Naive thymus-derived CD4-positive, alpha-beta T cell (primary cell): ENCODE results near the gene ZBTB20. TPM values are rescaled to one million over a fixed set of nuclear protein-coding genes. Genes with fewer than 3 reads are reported as not detected.

ENCODE experiments used
- ATAC-seq: fragments of 150-1000 bp; cut with Tn5 transposase; 2 replicates; pipeline ENCODE4 v1.10.0; 2021; ENCODE audit warnings: mild to moderate bottlenecking, moderate library complexity
- CTCF ChIA-PET: fragments of 350-600 bp; sonication (Branson Sonifier 250); formaldehyde crosslinking; loops from one replicate; lab custom pipeline; 2021; ENCODE audit warnings: antibody characterized with exemption; lab: Charles Lee
- POLR2A ChIA-PET: fragments of 350-600 bp; sonication (Branson Sonifier 250); formaldehyde crosslinking; loops from one replicate; lab custom pipeline; 2021; ENCODE audit warnings: antibody characterized with exemption, inconsistent platforms; lab: Charles Lee
- DNase-seq, 9 donors: peaks; one replicate each; pipeline versions ENCODE4 v3.0.0 to v3.0.0-alpha.2; 2020 to 2022; ENCODE audit warnings: mixed read lengths in 1 of 9
- H3K27ac ChIP-seq: one replicate; pipeline ENCODE4 v1.7.0; 2013; ENCODE audit warnings: mild to moderate bottlenecking, low read depth, low read length, moderate library complexity
- H3K27me3 ChIP-seq, 2 donors: one replicate each; pipeline ENCODE4 v1.7.0; 2013; ENCODE audit warnings: low read length in 2 of 2, mild to moderate bottlenecking in 2 of 2, moderate library complexity in 2 of 2; ENCODE audit not compliant: control insufficient read depth in 2 of 2, insufficient read depth in 2 of 2
- H3K36me3 ChIP-seq, 3 experiments: 1 replicate in 2 of 3; 2 replicates in 1 of 3; pipeline ENCODE4 v1.7.0; 2013; ENCODE audit warnings: low read length in 3 of 3, mild to moderate bottlenecking in 3 of 3, moderate library complexity in 1 of 3; ENCODE audit not compliant: insufficient read depth in 3 of 3, control insufficient read depth in 2 of 3
- H3K4me1 ChIP-seq, 2 donors: one replicate each; pipeline ENCODE4 v1.7.0; 2013; ENCODE audit warnings: low read length in 2 of 2, mild to moderate bottlenecking in 2 of 2, moderate library complexity in 1 of 2; ENCODE audit not compliant: control insufficient read depth in 2 of 2, insufficient read depth in 2 of 2
- H3K4me3 ChIP-seq: 2 replicates; pipeline ENCODE4 v1.7.0; 2013; ENCODE audit warnings: mild to moderate bottlenecking, low read length
- H3K9me3 ChIP-seq, 3 experiments: 1 replicate in 2 of 3; 2 replicates in 1 of 3; pipeline ENCODE4 v1.7.0; 2013; ENCODE audit warnings: low read length in 3 of 3; ENCODE audit not compliant: control insufficient read depth in 2 of 3
- H3K27ac Mint-ChIP-seq, 9 donors: one replicate each; pipeline ENCODE4 v1.8.0; 2020 to 2022; ENCODE audit warnings: mixed read lengths in 9 of 9, mild to moderate bottlenecking in 8 of 9, moderate library complexity in 5 of 9, inconsistent platforms in 2 of 9
- H3K27me3 Mint-ChIP-seq, 5 donors: one replicate each; pipeline ENCODE4 v1.8.0; 2021 to 2022; ENCODE audit warnings: mixed read lengths in 5 of 5, mild to moderate bottlenecking in 1 of 5
- H3K36me3 Mint-ChIP-seq, 5 donors: one replicate each; pipeline ENCODE4 v1.8.0; 2020 to 2022; ENCODE audit warnings: mixed read lengths in 5 of 5, mild to moderate bottlenecking in 3 of 5, inconsistent platforms in 1 of 5
- H3K4me1 Mint-ChIP-seq, 7 donors: one replicate each; pipeline ENCODE4 v1.8.0; 2020 to 2022; ENCODE audit warnings: mixed read lengths in 7 of 7, mild to moderate bottlenecking in 3 of 7, inconsistent platforms in 1 of 7
- H3K4me3 Mint-ChIP-seq, 10 donors: one replicate each; pipeline ENCODE4 v1.8.0; 2020 to 2022; ENCODE audit warnings: mild to moderate bottlenecking in 10 of 10, mixed read lengths in 10 of 10, moderate library complexity in 6 of 10, inconsistent platforms in 2 of 10
- H3K9me3 Mint-ChIP-seq, 11 donors: one replicate each; pipeline ENCODE4 v1.8.0; 2020 to 2022; ENCODE audit warnings: mixed read lengths in 11 of 11, mild to moderate bottlenecking in 4 of 11, inconsistent platforms in 1 of 11, moderate library complexity in 1 of 11
- intact Hi-C, 2 donors: fragments of 100-400 bp; cut with micrococcal nuclease; formaldehyde crosslinking; loops; one replicate each; pipeline ENCODE4 v1.15.1; 2023
- polyA plus RNA-seq, 2 donors: library from polyadenylated mRNA; unstranded; fragments of 300-500 nt; fragmentation: Illumina TruSeq; gene quantifications; one replicate each; pipeline ENCODE4 v1.2.3, GENCODE V29; 2021
- total RNA-seq, 6 experiments: library from RNA in 5 of 6; stranded (reverse) in 5 of 6; gene quantifications; 1 replicate in 5 of 6; 2 replicates in 1 of 6; pipeline ENCODE4 v1.2.3 and lab custom pipeline; 2021 to 2026

Gene ZBTB20
- total and polyA plus RNA-seq, 7 experiments from 2014 or later = 14.9 to 69.5 (median 59.2) TPM

DNA sequence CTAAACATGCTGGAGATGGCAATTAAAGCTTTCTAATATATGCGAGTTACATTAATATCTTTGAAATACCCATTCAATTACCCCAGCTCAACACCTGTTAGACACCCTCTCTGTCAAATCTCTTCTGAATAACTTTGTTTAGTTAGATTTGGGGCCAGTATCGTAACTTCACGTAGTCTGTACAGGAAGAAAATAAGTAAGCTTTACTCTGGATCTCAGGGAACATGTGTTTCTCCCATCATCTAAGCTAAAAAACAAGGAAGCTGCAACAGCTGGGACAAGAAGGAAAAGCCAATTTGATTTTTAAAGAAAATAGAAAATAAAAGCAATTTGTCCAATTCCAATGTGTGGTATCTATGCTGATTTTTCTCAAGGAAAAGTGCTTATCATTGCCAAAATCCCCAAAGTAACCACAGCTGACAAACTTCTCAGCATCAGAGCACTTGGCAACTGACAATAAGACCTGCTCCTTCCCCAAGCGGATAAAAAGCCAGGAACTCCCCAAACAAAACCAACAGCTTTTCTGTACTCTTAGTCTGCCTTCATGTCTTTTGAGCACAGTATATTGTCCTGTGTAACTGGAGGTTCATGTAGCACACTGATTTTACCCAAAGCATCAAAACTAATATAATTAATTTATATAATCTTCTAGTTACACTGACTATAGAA lies 279.1 kb downstream of the ZBTB20 start:
- Histone ChIP-seq H3K27me3 (no peaks in the 10 kb centered on the region), H3K27ac (no peak overlapping the region), H3K9me3 (no peaks in the 10 kb centered on the region), H3K4me3 (no peak overlapping the region), H3K36me3 (no peaks in the 10 kb centered on the region), H3K4me1 (peaks cover 5% of the 10 kb centered on the region in 2 donors)
- Mint-ChIP-seq H3K9me3 (no peaks in the 10 kb centered on the region), H3K27me3 (no peaks in the 10 kb centered on the region), H3K36me3 (peaks cover 0 to 26% (median 17%) of the 10 kb centered on the region in 5 donors), H3K4me3 (no peak overlapping the region), H3K4me1 (peaks cover 10 to 76% (median 67%) of the 10 kb centered on the region in 7 donors), H3K27ac (peak overlapping the region in 1 of 9 donors; percentile 32)
- DNase-seq (no peak), ATAC-seq (no peak)
- ChIA-PET POLR2A (no interaction called here), CTCF (interaction anchor here (0.6 kb wide), 1 partner anchor 197 kb away, joined by 3 read pairs; no protein-coding TSS in a partner anchor)
- intact Hi-C loops = no loop called here

DNA sequence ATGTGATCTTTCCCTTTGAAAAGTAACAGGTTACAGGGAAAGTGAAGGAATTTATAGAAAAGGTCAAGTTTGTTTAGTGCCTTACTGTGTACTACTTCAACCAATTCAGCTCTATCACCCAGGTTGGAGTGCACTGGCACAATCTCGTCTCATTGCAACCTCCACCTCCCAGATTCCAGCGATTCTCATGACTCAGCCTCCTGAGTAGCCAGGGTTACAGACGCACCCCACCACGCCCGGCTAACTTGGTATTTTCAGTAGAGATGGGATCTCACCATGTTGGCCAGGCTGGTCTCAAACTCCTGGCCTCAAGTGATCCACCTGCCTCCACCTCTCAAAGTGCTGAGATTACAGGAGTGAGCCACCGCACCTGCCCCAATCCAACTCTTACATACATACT lies 279.7 kb downstream of the ZBTB20 start:
- ChIA-PET CTCF (interaction anchor here (0.7 kb wide), 1 partner anchor 437 kb away, joined by 3 read pairs; no protein-coding TSS in a partner anchor), POLR2A (no interaction called here)
- Mint-ChIP-seq H3K27ac (no peak overlapping the region), H3K4me1 (peaks cover 10 to 78% (median 72%) of the 10 kb centered on the region in 7 donors), H3K36me3 (peaks cover 0 to 26% (median 16%) of the 10 kb centered on the region in 5 donors), H3K9me3 (no peaks in the 10 kb centered on the region), H3K27me3 (no peaks in the 10 kb centered on the region), H3K4me3 (no peak overlapping the region)
- DNase-seq (no peak), ATAC-seq (no peak)
- H3K4me3 ChIP-seq = no peak overlapping the region
- intact Hi-C loops = no loop called here
- H3K27ac ChIP-seq = no peak overlapping the region
- H3K9me3 ChIP-seq = no peaks in the 10 kb centered on the region
- no peaks in the 10 kb centered on the region for H3K27me3 ChIP-seq
- no peaks in the 10 kb centered on the region for H3K36me3 ChIP-seq
- H3K4me1 ChIP-seq = peaks cover 5% of the 10 kb centered on the region in 2 donors

DNA sequence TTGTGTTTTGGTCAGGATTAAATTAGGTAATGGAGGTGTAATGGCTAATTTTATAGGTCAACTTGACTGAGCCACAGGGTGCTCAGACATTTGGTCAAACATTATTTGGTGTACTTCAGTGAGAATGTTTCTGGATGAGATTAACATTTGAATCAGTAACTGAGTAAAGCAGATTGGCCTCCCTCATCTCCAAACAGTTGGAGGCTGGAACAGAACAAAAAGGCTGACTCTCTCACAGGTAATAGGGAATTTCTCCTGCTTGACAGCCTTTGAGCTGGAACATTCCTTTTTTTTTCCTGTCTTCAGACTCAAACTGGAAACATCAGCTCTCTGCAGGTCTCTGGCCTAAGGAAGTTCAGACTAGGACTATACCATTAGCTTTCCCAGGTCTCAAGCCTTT lies 280.7 kb downstream of the ZBTB20 start:
- DNase-seq (no peak), ATAC-seq (no peak)
- peaks cover 0 to 17% (median 8%) of the 10 kb centered on the region in 5 donors for H3K36me3 Mint-ChIP-seq
- H3K36me3 ChIP-seq = no peaks in the 10 kb centered on the region
- intact Hi-C loops = no loop called here
- H3K4me3 Mint-ChIP-seq = no peak overlapping the region
- H3K27me3 Mint-ChIP-seq = no peaks in the 10 kb centered on the region
- H3K27me3 ChIP-seq = no peaks in the 10 kb centered on the region
- peaks cover 10 to 78% (median 71%) of the 10 kb centered on the region in 7 donors for H3K4me1 Mint-ChIP-seq
- H3K27ac Mint-ChIP-seq = peak overlapping the region in 1 of 9 donors; percentile 46
- CTCF ChIA-PET = interaction anchor here (0.7 kb wide), 1 partner anchor 436 kb away, joined by 3 read pairs; no protein-coding TSS in a partner anchor
- no peaks in the 10 kb centered on the region for H3K9me3 Mint-ChIP-seq
- peaks cover 5% of the 10 kb centered on the region in 2 donors for H3K4me1 ChIP-seq
- H3K27ac ChIP-seq = no peak overlapping the region
- H3K4me3 ChIP-seq = no peak overlapping the region
- H3K9me3 ChIP-seq = no peaks in the 10 kb centered on the region
- POLR2A ChIA-PET = no interaction called here

DNA sequence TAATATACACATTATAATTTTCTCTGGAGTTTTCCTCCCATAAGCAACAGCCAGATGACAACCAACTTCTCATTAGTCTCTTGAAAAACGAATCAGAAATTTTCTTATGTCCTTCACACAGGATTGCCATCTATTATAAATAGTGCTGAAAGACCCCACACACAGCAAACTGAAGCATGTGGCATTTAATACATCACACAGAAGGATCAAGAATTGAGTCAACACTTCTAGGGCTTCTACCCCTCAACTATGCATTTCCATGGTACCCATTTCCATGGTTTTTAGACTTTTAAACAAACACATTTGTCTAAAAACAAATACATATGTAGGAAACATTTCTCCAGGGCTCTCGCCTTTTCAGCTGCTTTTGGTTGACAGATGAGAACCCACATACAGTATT lies 282.1 kb downstream of the ZBTB20 start:
- H3K36me3 Mint-ChIP-seq = peaks cover 0 to 12% (median 0%) of the 10 kb centered on the region in 5 donors
- DNase-seq (no peak), ATAC-seq (no peak)
- peak overlapping the region in 4 of 10 donors; percentile 4 to 68 (median 40) for H3K4me3 Mint-ChIP-seq
- ChIA-PET CTCF (no interaction called here), POLR2A (no interaction called here)
- H3K27me3 ChIP-seq = no peaks in the 10 kb centered on the region
- no peaks in the 10 kb centered on the region for H3K9me3 Mint-ChIP-seq
- H3K27me3 Mint-ChIP-seq = no peaks in the 10 kb centered on the region
- peaks cover 5% of the 10 kb centered on the region in 2 donors for H3K4me1 ChIP-seq
- H3K9me3 ChIP-seq = no peaks in the 10 kb centered on the region
- no peak overlapping the region for H3K27ac ChIP-seq
- H3K36me3 ChIP-seq = no peaks in the 10 kb centered on the region
- intact Hi-C loops = no loop called here
- H3K4me3 ChIP-seq = no peak overlapping the region
- H3K27ac Mint-ChIP-seq = peak overlapping the region in 1 of 9 donors; percentile 15
- peaks cover 16 to 85% (median 64%) of the 10 kb centered on the region in 7 donors for H3K4me1 Mint-ChIP-seq

DNA sequence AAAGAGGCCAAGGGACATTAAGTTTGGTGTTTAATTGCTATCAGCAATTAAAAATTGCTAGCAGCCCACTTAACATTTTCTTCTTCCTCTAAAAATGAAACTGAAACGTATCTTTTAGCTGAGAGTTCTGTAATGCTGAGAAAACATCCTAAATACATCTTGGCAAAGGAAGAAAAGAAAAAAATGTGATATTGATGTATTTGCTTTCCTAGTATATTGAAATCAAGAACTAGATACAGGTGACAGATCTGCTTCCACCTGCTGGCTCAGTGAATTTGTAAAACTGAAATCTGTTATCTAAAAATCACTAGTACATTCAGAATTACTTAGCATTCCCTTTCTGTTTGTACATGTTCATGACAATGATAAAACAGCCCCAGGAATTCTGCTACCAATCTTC lies 283.2 kb downstream of the ZBTB20 start:
- Mint-ChIP-seq H3K4me1 (peaks cover 16 to 95% (median 64%) of the 10 kb centered on the region in 7 donors), H3K36me3 (peaks cover 0 to 19% (median 0%) of the 10 kb centered on the region in 5 donors), H3K4me3 (peak overlapping the region; percentile 30 to 76 (median 66)), H3K27me3 (no peaks in the 10 kb centered on the region), H3K27ac (peak overlapping the region; percentile 11 to 71 (median 52)), H3K9me3 (no peaks in the 10 kb centered on the region)
- H3K27ac ChIP-seq = no peak overlapping the region
- ChIA-PET CTCF (interaction anchor here (0.7 kb wide), 1 partner anchor 271 kb away, joined by 3 read pairs; no protein-coding TSS in a partner anchor), POLR2A (no interaction called here)
- H3K4me1 ChIP-seq = peaks cover 5% of the 10 kb centered on the region in 2 donors
- DNase-seq (peak in 5 of 9 donors; percentile 3 to 13 (median 4)), ATAC-seq (no peak)
- intact Hi-C loops = no loop called here
- no peaks in the 10 kb centered on the region for H3K36me3 ChIP-seq
- peak overlapping the region; percentile 1 for H3K4me3 ChIP-seq
- H3K27me3 ChIP-seq = no peaks in the 10 kb centered on the region
- H3K9me3 ChIP-seq = no peaks in the 10 kb centered on the region

DNA sequence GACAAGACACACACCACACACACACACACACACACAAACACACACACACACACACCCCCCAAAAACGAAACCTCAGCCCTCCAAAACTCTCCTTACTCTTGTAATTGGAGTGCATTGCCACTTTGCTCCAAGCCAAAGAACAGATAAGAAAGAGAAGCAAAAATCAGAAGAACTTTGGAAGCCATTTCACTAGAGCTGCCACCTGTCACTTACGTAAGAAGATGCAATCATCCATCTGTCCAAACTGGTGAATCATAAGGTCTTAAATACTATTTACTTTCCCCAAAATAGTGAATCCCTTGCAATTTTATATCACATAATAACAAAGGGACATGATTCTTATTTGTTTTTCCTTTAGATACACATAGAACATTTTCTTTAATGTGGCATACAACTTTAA lies 285.4 kb downstream of the ZBTB20 start:
- intact Hi-C loops = no loop called here
- H3K36me3 Mint-ChIP-seq = peaks cover 0 to 10% (median 0%) of the 10 kb centered on the region in 5 donors
- no peak overlapping the region for H3K4me3 ChIP-seq
- H3K27ac Mint-ChIP-seq = peak overlapping the region in 1 of 9 donors; percentile 6
- H3K27me3 Mint-ChIP-seq = no peaks in the 10 kb centered on the region
- H3K4me1 ChIP-seq = peaks cover 5% of the 10 kb centered on the region in 2 donors
- H3K27ac ChIP-seq = no peak overlapping the region
- no peak for DNase-seq
- no peaks in the 10 kb centered on the region for H3K27me3 ChIP-seq
- H3K36me3 ChIP-seq = no peaks in the 10 kb centered on the region
- POLR2A ChIA-PET = no interaction called here
- CTCF ChIA-PET = no interaction called here
- H3K9me3 ChIP-seq = no peaks in the 10 kb centered on the region
- no peaks in the 10 kb centered on the region for H3K9me3 Mint-ChIP-seq
- ATAC-seq = no peak
- no peak overlapping the region for H3K4me3 Mint-ChIP-seq
- H3K4me1 Mint-ChIP-seq = peaks cover 16 to 93% (median 59%) of the 10 kb centered on the region in 7 donors
